H1 (cell line): ENCODE measurements around the gene TRABD2B. TPM values are rescaled to one million over a fixed set of nuclear protein-coding genes. Genes with fewer than 3 reads are reported as not detected.

ENCODE experiments used
- CBX5 ChIP-seq: fragments of 300-800, 300-1000 bp; sonication (generic); IDR thresholded peaks from 2 replicates; pipeline ENCODE4 v1.7.1; 2016; ENCODE audit warnings: antibody characterized with exemption, low read length, low read depth
- CBX8 ChIP-seq: fragments of 300-800, 300-1000 bp; sonication (generic); IDR thresholded peaks from 2 replicates; pipeline ENCODE4 v1.7.1; 2016; ENCODE audit warnings: low read depth, low read length, borderline replicate concordance
- CHD2 ChIP-seq: IDR thresholded peaks from 2 replicates; pipeline ENCODE4 v1.6.1; 2012; ENCODE audit warnings: low read length, improper control_type of control experiment
- CTCF ChIP-seq, 3 experiments: IDR thresholded peaks; 1 replicate in 2 of 3; 2 replicates in 1 of 3; pipeline versions ENCODE4 v1.5.1 to v1.6.1; 2011; ENCODE audit warnings: low read length in 3 of 3, mild to moderate bottlenecking in 3 of 3, inconsistent platforms in 2 of 3, low read depth in 1 of 3, moderate library complexity in 1 of 3; ENCODE audit not compliant: insufficient read depth in 1 of 3; ENCODE audit errors: control extremely low read depth in 1 of 3
- EP300 ChIP-seq, 2 experiments: IDR thresholded peaks; 1 replicate in 1 of 2; 2 replicates in 1 of 2; pipeline ENCODE4 v1.6.1; 2011 to 2012; ENCODE audit warnings: low read depth in 2 of 2, low read length in 2 of 2, mild to moderate bottlenecking in 2 of 2, borderline replicate concordance in 1 of 2, inconsistent platforms in 1 of 2, moderate library complexity in 1 of 2
- KDM5A ChIP-seq: fragments of 200-600 bp; IDR thresholded peaks from 2 replicates; pipeline ENCODE4 v1.7.1; 2012; ENCODE audit warnings: mild to moderate bottlenecking, low read length, inconsistent platforms, mixed read lengths
- POLR2A ChIP-seq, 2 experiments: IDR thresholded peaks; 1 replicate in 1 of 2; 2 replicates in 1 of 2; pipeline ENCODE4 v1.6.1; 2011; ENCODE audit warnings: low read depth in 2 of 2, low read length in 2 of 2, mild to moderate bottlenecking in 2 of 2; ENCODE audit errors: control extremely low read depth in 1 of 2
- RAD21 ChIP-seq, 2 experiments: IDR thresholded peaks in 1 of 2; conservative IDR thresholded peaks in 1 of 2; 2 replicates each; pipeline ENCODE4 v1.6.1; 2011; ENCODE audit warnings: low read depth in 2 of 2, low read length in 2 of 2, improper control_type of control experiment in 1 of 2, inconsistent platforms in 1 of 2, mild to moderate bottlenecking in 1 of 2, moderate library complexity in 1 of 2
- RBBP5 ChIP-seq: IDR thresholded peaks from 2 replicates; pipeline ENCODE4 v1.7.1; 2012; ENCODE audit warnings: low read depth, mild to moderate bottlenecking, inconsistent platforms, low read length, moderate library complexity, borderline replicate concordance
- RFX5 ChIP-seq: IDR thresholded peaks from 2 replicates; pipeline ENCODE4 v1.6.1; 2011; ENCODE audit warnings: low read depth, low read length, improper control_type of control experiment, borderline replicate concordance
- RNF2 ChIP-seq: fragments of 200-900, 300-1000 bp; sonication (generic); IDR thresholded peaks from 2 replicates; pipeline ENCODE4 v1.7.1; 2016; ENCODE audit warnings: borderline replicate concordance, low read depth, mild to moderate bottlenecking, antibody characterized with exemption, low read length; ENCODE audit not compliant: poor library complexity, severe bottlenecking; ENCODE audit errors: missing control alignments
- SIX5 ChIP-seq: IDR thresholded peaks from 2 replicates; pipeline ENCODE4 v1.6.1; 2011; ENCODE audit warnings: mild to moderate bottlenecking, low read depth, low read length
- TAF7 ChIP-seq: optimal IDR thresholded peaks from 2 replicates; pipeline ENCODE3; 2011; ENCODE audit warnings: low read depth, mild to moderate bottlenecking, inconsistent platforms, low read length, moderate library complexity, borderline replicate concordance
- USF2 ChIP-seq: IDR thresholded peaks from 2 replicates; pipeline ENCODE4 v1.6.1; 2011; ENCODE audit warnings: low read length, improper control_type of control experiment
- polyA plus RNA-seq, 7 experiments: library from polyadenylated mRNA; depleted of rRNA in 3 of 7; stranded (reverse) in 5 of 7; unstranded in 2 of 7; fragments of >200 nt in 5 of 7; fragments of 200-250 nt in 2 of 7; gene quantifications; 1 replicate in 5 of 7; 2 replicates in 1 of 7; 4 replicates in 1 of 7; pipeline versions ENCODE4 v1.2.1 to v1.2.3, GENCODE V29; 2011 to 2013; ENCODE audit warnings: missing spikeins in 2 of 7, mixed read lengths in 2 of 7
- total RNA-seq: library from RNA; stranded (reverse); fragmentation: NEBNext Ultra II Directional; extraction: Animal tissue kit (Norgen Biotek cat#: 25700); gene quantifications from 2 replicates; pipeline ENCODE4 v1.2.1, GENCODE V29; 2021

Gene TRABD2B
- total and polyA plus RNA-seq, 2 of the 8 experiments (the other 6 are each of a cell fraction or from before 2014, with no cell fraction given) = 0.95 to 3.4 TPM

GRCh38 chr1:47785561-47786271, 211.5 kb downstream of the TRABD2B start (continued):
- TF ChIP-seq USF2 = no peak
- peak; percentile 81 to 88 for TF ChIP-seq RAD21 (IDR thresholded peaks at IDR 0.05 in 1 of 2, conservative IDR thresholded peaks at IDR 0.05 in 1 of 2; ENCODE audit: low read depth in 2 of 2, low read length in 2 of 2)
- no peak for TF ChIP-seq TAF7
- TF ChIP-seq RNF2 = no peak
- TF ChIP-seq CBX8 = no peak
- TF ChIP-seq CHD2 = no peak
- peak; percentile 74 to 84 (median 75) for TF ChIP-seq CTCF (IDR thresholded peaks at IDR 0.05; ENCODE audit: control extremely low read depth in 1 of 3, insufficient read depth in 1 of 3, low read depth in 1 of 3, low read length in 3 of 3)
- no peak for TF ChIP-seq CBX5
- no peak for TF ChIP-seq POLR2A (IDR thresholded peaks at IDR 0.05; ENCODE audit: control extremely low read depth in 1 of 2, low read depth in 2 of 2, low read length in 2 of 2)
- no peak for TF ChIP-seq RFX5
- TF ChIP-seq EP300 (IDR thresholded peaks at IDR 0.05; ENCODE audit: borderline replicate concordance in 1 of 2, low read depth in 2 of 2, low read length in 2 of 2) = no peak
- TF ChIP-seq SIX5 = no peak
- no peak for TF ChIP-seq RBBP5
- TF ChIP-seq KDM5A = no peak
